ENCODE data around the gene TRPV4. TPM values are rescaled to one million over a fixed set of nuclear protein-coding genes. Genes with fewer than 3 reads are reported as not detected.

Gene TRPV4
- total RNA-seq, 1 experiment from 2014 or later, result 0.09 TPM

DNA sequence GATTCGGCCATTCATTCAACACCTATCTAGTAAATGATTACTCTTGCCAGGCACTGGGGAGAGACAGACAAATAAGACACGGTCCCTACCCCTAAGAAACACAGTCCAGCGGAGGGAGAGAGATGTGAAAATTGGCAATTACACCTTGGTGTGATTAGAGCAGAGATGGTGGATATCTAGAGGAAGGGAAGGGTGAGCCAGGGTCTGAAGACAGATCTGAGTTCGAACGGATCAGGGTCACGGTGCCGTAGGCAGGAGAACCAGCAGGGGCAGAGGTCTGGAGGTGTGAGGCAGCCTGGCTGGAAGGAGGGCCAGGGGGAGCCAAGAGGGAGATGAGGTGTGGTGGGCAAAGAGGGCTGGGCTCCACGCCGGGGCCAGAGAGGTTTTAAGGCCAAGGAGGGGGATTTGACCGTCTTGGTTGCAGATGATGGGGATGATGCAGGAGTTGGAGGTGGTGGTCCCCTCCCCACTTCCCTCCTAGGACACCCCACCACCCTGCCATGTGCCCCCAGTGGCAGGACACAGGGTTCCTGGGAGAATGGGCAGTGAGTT, 92.4 kb downstream of the TRPV4 start:
- CTCF ChIA-PET, result no interaction called here
- H3K9me3 Mint-ChIP-seq (ENCODE audit: unreplicated experiment), result no peaks in the 10 kb centered on the region
- BruUV-seq (replicated peaks), result no TSS peak
- no peaks in the 10 kb centered on the region for H3K36me3 Mint-ChIP-seq (ENCODE audit: insufficient read depth, unreplicated experiment)
- no peaks in the 10 kb centered on the region for H3K27me3 Mint-ChIP-seq (ENCODE audit: insufficient read depth, unreplicated experiment)
- DNase-seq (ENCODE audit: unreplicated experiment), result no peak
- no peak overlapping the region for H3K27ac Mint-ChIP-seq (ENCODE audit: low read depth, unreplicated experiment)
- intact Hi-C loops (cut with micrococcal nuclease), result no loop called here
- no peaks in the 10 kb centered on the region for H3K4me1 Mint-ChIP-seq (ENCODE audit: insufficient read depth, unreplicated experiment)
- no peak overlapping the region for H3K4me3 Mint-ChIP-seq (ENCODE audit: unreplicated experiment)
- POLR2A ChIA-PET, result no interaction called here
- TF ChIP-seq, protein P1, sequence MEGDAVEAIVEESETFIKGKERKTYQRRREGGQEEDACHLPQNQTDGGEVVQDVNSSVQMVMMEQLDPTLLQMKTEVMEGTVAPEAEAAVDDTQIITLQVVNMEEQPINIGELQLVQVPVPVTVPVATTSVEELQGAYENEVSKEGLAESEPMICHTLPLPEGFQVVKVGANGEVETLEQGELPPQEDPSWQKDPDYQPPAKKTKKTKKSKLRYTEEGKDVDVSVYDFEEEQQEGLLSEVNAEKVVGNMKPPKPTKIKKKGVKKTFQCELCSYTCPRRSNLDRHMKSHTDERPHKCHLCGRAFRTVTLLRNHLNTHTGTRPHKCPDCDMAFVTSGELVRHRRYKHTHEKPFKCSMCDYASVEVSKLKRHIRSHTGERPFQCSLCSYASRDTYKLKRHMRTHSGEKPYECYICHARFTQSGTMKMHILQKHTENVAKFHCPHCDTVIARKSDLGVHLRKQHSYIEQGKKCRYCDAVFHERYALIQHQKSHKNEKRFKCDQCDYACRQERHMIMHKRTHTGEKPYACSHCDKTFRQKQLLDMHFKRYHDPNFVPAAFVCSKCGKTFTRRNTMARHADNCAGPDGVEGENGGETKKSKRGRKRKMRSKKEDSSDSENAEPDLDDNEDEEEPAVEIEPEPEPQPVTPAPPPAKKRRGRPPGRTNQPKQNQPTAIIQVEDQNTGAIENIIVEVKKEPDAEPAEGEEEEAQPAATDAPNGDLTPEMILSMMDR (IDR thresholded peaks at IDR 0.05; ENCODE audit: unreplicated experiment), result no peak

DNA sequence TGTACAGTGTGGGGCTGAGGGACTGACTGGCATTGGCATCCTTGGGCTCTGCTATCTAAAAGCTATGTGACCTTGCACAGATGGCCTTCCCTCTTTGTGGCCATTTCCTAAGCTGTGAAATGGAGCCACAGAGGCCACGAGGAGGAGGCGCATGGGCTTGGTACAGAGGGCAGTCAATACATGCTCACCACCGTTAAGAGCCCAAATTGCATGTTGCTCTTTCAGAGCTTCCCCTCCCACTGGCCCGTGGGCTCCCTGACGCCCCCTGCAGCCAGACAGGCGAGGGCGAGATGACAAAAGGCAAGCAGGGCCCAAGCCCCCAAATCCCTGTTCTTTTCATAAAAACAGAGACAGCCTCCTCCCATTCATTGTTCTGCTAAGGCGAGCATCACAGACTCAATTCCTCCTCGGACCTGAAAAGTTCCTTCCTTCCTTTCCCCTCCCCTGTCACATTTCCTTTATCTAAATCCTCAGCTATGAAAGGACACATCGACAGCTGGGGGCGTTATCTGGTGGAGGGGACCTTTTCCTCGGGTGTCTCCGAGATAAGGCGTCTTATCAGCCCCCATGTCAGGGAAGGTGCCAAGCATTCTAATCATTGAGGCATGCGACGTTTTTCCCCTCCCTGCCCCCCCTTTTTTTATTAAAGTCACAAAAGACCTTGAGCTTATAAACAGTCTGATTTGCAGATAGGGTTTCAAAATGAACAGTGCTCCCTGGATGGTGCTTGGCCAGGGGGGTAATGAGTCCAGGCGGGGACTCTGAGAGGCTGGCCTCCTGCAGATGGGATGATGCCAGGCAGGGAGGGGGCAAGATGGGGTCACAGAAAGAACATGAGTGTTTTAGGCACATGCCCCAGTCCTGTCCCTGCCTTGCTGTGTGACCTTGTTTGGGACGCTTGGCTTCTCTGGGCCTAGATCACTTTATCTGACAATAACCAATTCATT, 93.2 kb downstream of the TRPV4 start:
- intact Hi-C loops (cut with micrococcal nuclease), result no loop called here
- POLR2A ChIA-PET, result no interaction called here
- CTCF ChIA-PET, result no interaction called here

DNA sequence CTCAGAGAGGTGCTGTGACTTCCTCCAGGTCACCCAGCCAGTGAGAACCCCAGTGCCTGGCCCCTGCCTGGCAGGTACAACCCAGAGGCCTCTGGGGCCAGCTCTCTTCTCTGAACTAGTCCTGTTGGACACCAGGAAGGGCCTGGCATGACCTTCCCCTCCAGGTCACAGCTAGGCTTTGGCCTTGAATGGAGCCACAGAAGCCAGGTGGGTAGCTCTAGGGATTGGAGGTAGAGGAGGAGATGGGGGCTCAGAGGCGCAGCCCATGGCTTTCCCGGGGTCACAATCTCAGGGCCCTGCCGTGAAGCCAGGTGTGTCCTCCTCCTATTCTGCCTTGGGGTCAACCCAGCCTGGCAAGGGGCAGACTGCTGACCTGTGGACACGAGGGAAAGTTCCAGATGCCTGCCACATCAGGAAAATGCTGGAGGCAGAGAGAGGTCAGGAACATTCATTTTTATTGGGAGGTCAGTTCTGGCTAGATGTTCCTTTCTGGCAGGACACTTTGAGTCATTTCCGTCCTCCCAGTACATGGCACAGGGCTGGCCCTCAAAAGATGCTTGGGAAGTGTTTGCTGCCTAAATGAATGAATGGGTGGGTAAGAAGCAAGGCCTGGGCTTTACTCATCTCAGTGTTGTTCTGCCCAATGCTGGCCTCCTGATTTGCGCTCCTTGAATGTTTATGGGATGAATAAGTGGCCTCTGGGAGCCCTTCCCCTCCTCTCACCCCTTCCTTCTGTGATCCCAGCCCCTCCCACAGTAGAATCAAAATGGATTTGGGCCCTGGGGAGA, 94.1 kb downstream of the TRPV4 start:
- no peaks in the 10 kb centered on the region for H3K4me1 Mint-ChIP-seq (ENCODE audit: insufficient read depth, unreplicated experiment)
- intact Hi-C loops (cut with micrococcal nuclease), result no loop called here
- ChIA-PET POLR2A (no interaction called here), CTCF (interaction anchor here (0.6 kb wide), 2 partner anchors 8 to 155 kb away, joined by 3 to 4 read pairs; no protein-coding TSS in a partner anchor)
- DNase-seq (ENCODE audit: unreplicated experiment), result no peak
- no peak overlapping the region for H3K27ac Mint-ChIP-seq (ENCODE audit: low read depth, unreplicated experiment)
- no TSS peak for BruUV-seq (replicated peaks)
- no peak overlapping the region for H3K4me3 Mint-ChIP-seq (ENCODE audit: unreplicated experiment)
- H3K27me3 Mint-ChIP-seq (ENCODE audit: insufficient read depth, unreplicated experiment), result no peaks in the 10 kb centered on the region
- TF ChIP-seq, protein P1 (IDR thresholded peaks at IDR 0.05; ENCODE audit: unreplicated experiment), result no peak
- H3K9me3 Mint-ChIP-seq (ENCODE audit: unreplicated experiment), result no peaks in the 10 kb centered on the region
- peaks cover under 1% of the 10 kb centered on the region for H3K36me3 Mint-ChIP-seq (ENCODE audit: insufficient read depth, unreplicated experiment)

More for the DNA sequence above, 93.2 kb downstream of the TRPV4 start:
- Mint-ChIP-seq H3K27me3 (ENCODE audit: insufficient read depth, unreplicated experiment) (no peaks in the 10 kb centered on the region), H3K9me3 (ENCODE audit: unreplicated experiment) (no peaks in the 10 kb centered on the region), H3K4me3 (ENCODE audit: unreplicated experiment) (no peak overlapping the region), H3K4me1 (ENCODE audit: insufficient read depth, unreplicated experiment) (no peaks in the 10 kb centered on the region), H3K27ac (ENCODE audit: low read depth, unreplicated experiment) (no peak overlapping the region), H3K36me3 (ENCODE audit: insufficient read depth, unreplicated experiment) (no peaks in the 10 kb centered on the region)
- no TSS peak for BruUV-seq (replicated peaks)
- TF ChIP-seq, protein P1 (IDR thresholded peaks at IDR 0.05; ENCODE audit: unreplicated experiment), result no peak
- no peak for DNase-seq (ENCODE audit: unreplicated experiment)

DNA sequence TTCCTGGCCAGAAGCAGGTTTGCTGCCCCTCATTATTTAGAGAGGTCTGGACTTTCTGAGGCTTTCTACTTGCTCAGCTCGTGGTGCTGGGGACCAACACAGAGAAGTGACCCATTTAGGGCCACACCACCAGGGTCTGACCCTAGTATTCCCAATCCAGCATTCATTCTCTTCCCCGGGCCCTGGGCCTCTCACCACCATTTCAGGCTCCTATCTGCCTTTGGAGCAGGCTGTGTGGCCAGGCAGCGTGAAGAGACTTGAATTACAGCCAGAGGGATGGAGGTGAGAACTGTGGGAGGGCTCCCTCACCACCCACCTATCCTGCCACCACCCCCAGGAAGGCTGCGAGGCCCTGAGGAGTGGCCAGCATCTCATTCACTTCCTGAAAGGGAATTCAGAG, 95.0 kb downstream of the TRPV4 start:
- H3K4me1 Mint-ChIP-seq (ENCODE audit: insufficient read depth, unreplicated experiment), result no peaks in the 10 kb centered on the region
- ChIA-PET POLR2A (no interaction called here), CTCF (interaction anchor here (0.6 kb wide), 2 partner anchors 9 to 154 kb away, joined by 3 to 4 read pairs; no protein-coding TSS in a partner anchor)
- TF ChIP-seq, protein P1 (IDR thresholded peaks at IDR 0.05; ENCODE audit: unreplicated experiment), result no peak
- intact Hi-C loops (cut with micrococcal nuclease), result no loop called here
- DNase-seq (ENCODE audit: unreplicated experiment), result no peak
- no TSS peak for BruUV-seq (replicated peaks)
- peaks cover 4% of the 10 kb centered on the region for H3K36me3 Mint-ChIP-seq (ENCODE audit: insufficient read depth, unreplicated experiment)
- H3K27me3 Mint-ChIP-seq (ENCODE audit: insufficient read depth, unreplicated experiment), result no peaks in the 10 kb centered on the region
- H3K27ac Mint-ChIP-seq (ENCODE audit: low read depth, unreplicated experiment), result no peak overlapping the region
- H3K4me3 Mint-ChIP-seq (ENCODE audit: unreplicated experiment), result no peak overlapping the region
- no peaks in the 10 kb centered on the region for H3K9me3 Mint-ChIP-seq (ENCODE audit: unreplicated experiment)
